Measurements from ENCODE around the gene B4GAT1.

B4GAT1 gene

GRCh38 chr11:66344550-66345315 lies 2.7 kb downstream of the B4GAT1 start, which contains the start of gene BRMS1:
TSS of gene BRMS1 (minus strand) at chr11:66345104. CDS start at chr11:66342234, 2,870 bp downstream.
- peak; percentile 50 for TF ChIP-seq CTCF (conservative IDR thresholded peaks at IDR 0.05)
- peak within 1 kb of the TSS; percentile 98 for H3K27ac ChIP-seq

GRCh38 chr11:66343176-66343575 lies 4.3 kb downstream of the B4GAT1 start:
- H3K27ac ChIP-seq, result peak overlapping the region; percentile 98
- no peak for TF ChIP-seq CTCF (conservative IDR thresholded peaks at IDR 0.05)

- H3K27ac ChIP-seq, result no peak overlapping the region
- TF ChIP-seq CTCF (conservative IDR thresholded peaks at IDR 0.05), result no peak
Observed at GRCh38 chr11:66341502-66342126, 5.8 kb downstream of the B4GAT1 start.

GRCh38 chr11:66340596-66341501 lies 6.6 kb downstream of the B4GAT1 start:
- TF ChIP-seq CTCF (conservative IDR thresholded peaks at IDR 0.05), result no peak
- no peak overlapping the region for H3K27ac ChIP-seq

- H3K27ac ChIP-seq, result no peak overlapping the region
Observed at GRCh38 chr11:66339686-66340483, 7.5 kb downstream of the B4GAT1 start.

GRCh38 chr11:66339162-66339675 lies 8.2 kb downstream of the B4GAT1 start:
- no peak for TF ChIP-seq CTCF (conservative IDR thresholded peaks at IDR 0.05)

More at GRCh38 chr11:66339686-66340483, 7.5 kb downstream of the B4GAT1 start:
- TF ChIP-seq CTCF (conservative IDR thresholded peaks at IDR 0.05), result no peak

More at GRCh38 chr11:66339162-66339675, 8.2 kb downstream of the B4GAT1 start:
- H3K27ac ChIP-seq, result no peak overlapping the region

Data from VCaP (cell line).